GM12878 (cell line): ENCODE measurements around the gene SYNPR. TPM values are rescaled to one million over a fixed set of nuclear protein-coding genes. Genes with fewer than 3 reads are reported as not detected.

Experiments
- ATAC-seq: fragments of 200-7000 bp; cut with Tn5 transposase; 3 replicates; pipeline ENCODE4 v1.9.1; 2020; ENCODE audit warnings: mild to moderate bottlenecking, moderate library complexity
- BruUV-seq: library from RNA; stranded (reverse); fragments of 400-500 nt; replicated peaks from 2 replicates; lab custom pipeline; 2021; lab: Mats Ljungman, UMichigan
- CTCF ChIA-PET: fragments of 300-600 bp; sonication (Branson Sonifier 250); formaldehyde crosslinking; extraction: SDS; loops from one replicate; lab custom pipeline; 2021; ENCODE audit warnings: inconsistent platforms; lab: Yijun Ruan, JAX
- POLR2A ChIA-PET: fragments of 350-600 bp; formaldehyde crosslinking; extraction: SDS; loops from one replicate; lab custom pipeline; 2021; ENCODE audit warnings: inconsistent platforms; lab: Charles Lee
- RAD21 ChIA-PET: fragments of 300-600 bp; sonication (Branson Sonifier 250); formaldehyde crosslinking; loops from one replicate; lab custom pipeline; 2023; ENCODE audit warnings: antibody characterized with exemption; ENCODE audit not compliant: unreplicated experiment; lab: Charles Lee
- SMC1A ChIA-PET: fragments of 300-600 bp; sonication (Branson Sonifier 250); formaldehyde crosslinking; loops from one replicate; lab custom pipeline; 2023; ENCODE audit not compliant: unreplicated experiment, uncharacterized antibody; lab: Charles Lee
- DNase-seq: peaks from one replicate; pipeline ENCODE4 v3.0.0-alpha.2; 2011; ENCODE audit warnings: low read depth, low spot score
- FAIRE-seq: peaks from 3 replicates; lab custom pipeline; 2011; peaks lifted over from hg19 to GRCh38; lab: Jason Lieb, UNC
- H2AFZ ChIP-seq: 2 replicates; pipeline ENCODE4 v1.6.0; 2011; ENCODE audit warnings: low read depth, low read length, control low read depth; ENCODE audit not compliant: control insufficient read depth
- H3K27ac ChIP-seq: 2 replicates; pipeline ENCODE4 v1.5.1; 2011; ENCODE audit warnings: control low read depth; ENCODE audit not compliant: control insufficient read depth, insufficient read depth
- H3K27me3 ChIP-seq, 2 experiments: replicated peaks in 1 of 2; 2 replicates each; pipeline versions ENCODE4 v1.6.0 to v1.6.1; 2011; ENCODE audit warnings: low read length in 1 of 2; ENCODE audit not compliant: control insufficient read depth in 2 of 2, insufficient read depth in 2 of 2
- H3K36me3 ChIP-seq, 2 experiments: 2 replicates each; pipeline ENCODE4 v1.5.1; 2011; ENCODE audit warnings: low read length in 1 of 2; ENCODE audit not compliant: control insufficient read depth in 2 of 2, insufficient read depth in 2 of 2
- H3K4me1 ChIP-seq: 2 replicates; pipeline ENCODE4 v1.6.1; 2011; ENCODE audit warnings: mild to moderate bottlenecking, low read length, moderate library complexity, mixed read lengths; ENCODE audit not compliant: control insufficient read depth, insufficient read depth
- H3K4me2 ChIP-seq: 2 replicates; pipeline ENCODE4 v1.6.0; 2011; ENCODE audit warnings: control low read depth; ENCODE audit not compliant: control insufficient read depth, insufficient read depth
- H3K4me3 ChIP-seq: fragments of 200-600 bp; sonication (generic); 2 replicates; pipeline ENCODE4 v1.5.1; 2016
- H3K79me2 ChIP-seq: 2 replicates; pipeline ENCODE4 v1.6.0; 2011; ENCODE audit warnings: low read length; ENCODE audit not compliant: control insufficient read depth, insufficient read depth
- H3K9ac ChIP-seq: 2 replicates; pipeline ENCODE4 v1.8.0; 2011; ENCODE audit warnings: low read length, control low read depth, mixed read lengths; ENCODE audit not compliant: control insufficient read depth, insufficient read depth
- H3K9me3 ChIP-seq: replicated peaks from 3 replicates; pipeline ENCODE4 v1.5.1; 2011; ENCODE audit warnings: mild to moderate bottlenecking, low read length; ENCODE audit not compliant: control insufficient read depth, insufficient read depth
- H4K20me1 ChIP-seq: 2 replicates; pipeline ENCODE4 v1.6.0; 2011; ENCODE audit not compliant: control insufficient read depth, insufficient read depth
- ASH2L ChIP-seq: fragments of 300-600, 200-600 bp; sonication (generic); IDR thresholded peaks from 2 replicates; pipeline ENCODE4 v1.6.1; 2017; ENCODE audit warnings: low read depth, mild to moderate bottlenecking, borderline replicate concordance
- BCL11A ChIP-seq: IDR thresholded peaks from 2 replicates; pipeline ENCODE4 v1.6.1; 2011; ENCODE audit warnings: low read depth, low read length
- BRCA1 ChIP-seq: IDR thresholded peaks from 2 replicates; pipeline ENCODE4 v1.6.1; 2011; ENCODE audit warnings: low read depth, low read length, improper control_type of control experiment
- CEBPB ChIP-seq, 2 experiments: fragments of 150-350 bp in 1 of 2; IDR thresholded peaks; 2 replicates each; pipeline ENCODE4 v1.6.1; 2012 to 2014; ENCODE audit warnings: low read depth in 2 of 2, low read length in 2 of 2, borderline replicate concordance in 1 of 2, inconsistent platforms in 1 of 2
- CHD4 ChIP-seq: fragments of 200-600 bp; sonication (generic); IDR thresholded peaks from 2 replicates; pipeline ENCODE4 v1.6.1; 2016; ENCODE audit warnings: mild to moderate bottlenecking
- ETV6 ChIP-seq, 2 experiments: fragments of 450-650 bp in 1 of 2; IDR thresholded peaks in 1 of 2; conservative IDR thresholded peaks in 1 of 2; 2 replicates each; pipeline ENCODE4 v1.6.1; 2014; ENCODE audit warnings: antibody characterized with exemption in 1 of 2, borderline replicate concordance in 1 of 2, low read depth in 1 of 2, mild to moderate bottlenecking in 1 of 2, moderate library complexity in 1 of 2
- HDGF ChIP-seq: fragments of 450-650 bp; IDR thresholded peaks from 2 replicates; pipeline ENCODE4 v1.6.1; 2016; ENCODE audit warnings: antibody characterized with exemption
- KDM1A ChIP-seq: fragments of 200-600 bp; sonication (generic); IDR thresholded peaks from 2 replicates; pipeline ENCODE4 v1.6.1; 2016; ENCODE audit warnings: borderline replicate concordance
- MEF2A ChIP-seq: IDR thresholded peaks from 2 replicates; pipeline ENCODE4 v1.6.1; 2011; ENCODE audit warnings: low read depth, mild to moderate bottlenecking, low read length, moderate library complexity; ENCODE audit not compliant: insufficient read depth
- MTA2 ChIP-seq: fragments of 450-650 bp; IDR thresholded peaks from 2 replicates; pipeline ENCODE4 v1.6.1; 2016; ENCODE audit warnings: low read depth, mild to moderate bottlenecking, moderate library complexity
- NR2C1 ChIP-seq: fragments of 450-650 bp; IDR thresholded peaks from 2 replicates; pipeline ENCODE4 v1.6.1; 2017; ENCODE audit warnings: antibody characterized with exemption, mild to moderate bottlenecking, moderate library complexity
- RAD21 ChIP-seq: IDR thresholded peaks from 2 replicates; pipeline ENCODE4 v1.6.1; 2011; ENCODE audit warnings: mild to moderate bottlenecking, low read depth, low read length, moderate library complexity; ENCODE audit not compliant: insufficient read depth
- RUNX3 ChIP-seq: IDR thresholded peaks from 2 replicates; pipeline ENCODE4 v1.6.1; 2012; ENCODE audit warnings: low read length, inconsistent platforms
- SREBF1 ChIP-seq: IDR thresholded peaks from 2 replicates; pipeline ENCODE4 v1.6.1; 2012; ENCODE audit warnings: mild to moderate bottlenecking, low read length
- STAT1 ChIP-seq: fragments of 450-650 bp; conservative IDR thresholded peaks from 2 replicates; pipeline ENCODE4 v1.6.1; 2014; ENCODE audit warnings: antibody characterized with exemption, mild to moderate bottlenecking
- SUZ12 ChIP-seq: fragments of 200-600 bp; sonication (generic); IDR thresholded peaks from one replicate; pipeline ENCODE4 v1.6.1; 2018; ENCODE audit warnings: antibody characterized with exemption, mild to moderate bottlenecking; ENCODE audit not compliant: unreplicated experiment
- YBX1 ChIP-seq: fragments of 450-650 bp; IDR thresholded peaks from 2 replicates; pipeline ENCODE4 v1.6.1; 2016; ENCODE audit warnings: antibody characterized with exemption
- YY1 ChIP-seq: IDR thresholded peaks from 2 replicates; pipeline ENCODE4 v1.6.1; 2011; ENCODE audit warnings: low read depth, mild to moderate bottlenecking, low read length
- WGBS: methylation state at CpG from one replicate; pipeline ENCODE4 v1.1.6; 2016; ENCODE audit warnings: low lambda C conversion rate; ENCODE audit not compliant: insufficient replicate concordance, insufficient coverage; ENCODE audit errors: missing lambda C conversion rate; 5-methylcytosine and 5-hydroxymethylcytosine counted together
- in situ Hi-C: fragments of 300-500 bp; cut with MboI; formaldehyde crosslinking; loops from 9 replicates; pipeline ENCODE4 v1.14.3; 2018; ENCODE audit warnings: mixed read lengths
- intact Hi-C: fragments of 100-400 bp; cut with micrococcal nuclease; formaldehyde crosslinking; loops from one replicate; pipeline ENCODE4 v1.14.2; 2022; ENCODE audit not compliant: unreplicated experiment
- polyA plus RNA-seq, 11 experiments: library from polyadenylated mRNA; depleted of rRNA in 4 of 11; unstranded in 6 of 11; stranded (reverse) in 5 of 11; fragments of >200 nt; fragmentation: Nextera tagmentation in 4 of 11; fragmentation: Illumina TruSeq in 1 of 11; extraction: Ambion mirVana in 4 of 11; extraction: Trizol in 1 of 11; gene quantifications; 1 replicate in 1 of 11; 2 replicates in 10 of 11; pipeline versions ENCODE4 v1.2.1 to v1.2.3, GENCODE V29; 2011 to 2016; ENCODE audit warnings: inconsistent platforms in 2 of 11, missing spikeins in 2 of 11, low read depth in 1 of 11
- total RNA-seq, 4 experiments: library from RNA; depleted of rRNA in 3 of 4; stranded (reverse); fragments of >200 nt in 3 of 4; fragmentation: Illumina TruSeq in 1 of 4; extraction: Trizol in 1 of 4; gene quantifications; 2 replicates each; pipeline versions ENCODE4 v1.2.1 to v1.2.3, GENCODE V29; 2013 to 2021
- TF ChIP-seq, protein P1 (sequence below): IDR thresholded peaks from 2 replicates; pipeline ENCODE4 v1.6.1; 2012; ENCODE audit warnings: improper control_type of control experiment, low read depth, low read length; ENCODE audit not compliant: insufficient replicate concordance
- TF ChIP-seq, protein P2 (sequence below): IDR thresholded peaks from 2 replicates; pipeline ENCODE4 v1.6.1; 2012; ENCODE audit warnings: low read depth, low read length, improper control_type of control experiment

SYNPR gene
- total and polyA plus RNA-seq, 10 of the 15 experiments (the other 5 are each of a cell fraction or from before 2014, with no cell fraction given) = not detected

DNA sequence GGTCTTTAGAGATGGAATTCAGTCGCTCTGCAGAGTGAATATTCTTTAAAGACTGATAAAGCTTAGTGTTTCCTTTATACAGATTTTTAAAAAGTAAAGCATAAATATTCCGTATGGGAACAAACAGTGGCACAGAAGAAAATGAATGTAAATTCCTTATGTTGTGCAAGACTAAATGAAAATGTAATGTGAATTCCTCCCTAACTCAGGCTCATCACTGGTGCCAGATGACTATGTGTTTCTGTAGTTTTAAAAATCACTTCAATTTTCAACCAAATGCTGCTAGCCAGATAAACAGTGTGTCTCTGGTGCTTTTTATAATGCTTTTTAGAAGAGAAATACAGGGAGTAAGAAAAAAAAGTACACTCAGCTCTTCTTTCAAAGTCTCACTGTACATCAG lies 219.5 kb downstream of the SYNPR start:
- H3K9ac ChIP-seq = no peak overlapping the region
- no peak for TF ChIP-seq MEF2A
- TF ChIP-seq HDGF = no peak
- TF ChIP-seq STAT1 = no peak
- no peak for TF ChIP-seq CEBPB (IDR thresholded peaks at IDR 0.05; ENCODE audit: borderline replicate concordance in 1 of 2, low read depth in 2 of 2, low read length in 2 of 2)
- no peak for TF ChIP-seq RAD21
- TF ChIP-seq, protein P1, sequence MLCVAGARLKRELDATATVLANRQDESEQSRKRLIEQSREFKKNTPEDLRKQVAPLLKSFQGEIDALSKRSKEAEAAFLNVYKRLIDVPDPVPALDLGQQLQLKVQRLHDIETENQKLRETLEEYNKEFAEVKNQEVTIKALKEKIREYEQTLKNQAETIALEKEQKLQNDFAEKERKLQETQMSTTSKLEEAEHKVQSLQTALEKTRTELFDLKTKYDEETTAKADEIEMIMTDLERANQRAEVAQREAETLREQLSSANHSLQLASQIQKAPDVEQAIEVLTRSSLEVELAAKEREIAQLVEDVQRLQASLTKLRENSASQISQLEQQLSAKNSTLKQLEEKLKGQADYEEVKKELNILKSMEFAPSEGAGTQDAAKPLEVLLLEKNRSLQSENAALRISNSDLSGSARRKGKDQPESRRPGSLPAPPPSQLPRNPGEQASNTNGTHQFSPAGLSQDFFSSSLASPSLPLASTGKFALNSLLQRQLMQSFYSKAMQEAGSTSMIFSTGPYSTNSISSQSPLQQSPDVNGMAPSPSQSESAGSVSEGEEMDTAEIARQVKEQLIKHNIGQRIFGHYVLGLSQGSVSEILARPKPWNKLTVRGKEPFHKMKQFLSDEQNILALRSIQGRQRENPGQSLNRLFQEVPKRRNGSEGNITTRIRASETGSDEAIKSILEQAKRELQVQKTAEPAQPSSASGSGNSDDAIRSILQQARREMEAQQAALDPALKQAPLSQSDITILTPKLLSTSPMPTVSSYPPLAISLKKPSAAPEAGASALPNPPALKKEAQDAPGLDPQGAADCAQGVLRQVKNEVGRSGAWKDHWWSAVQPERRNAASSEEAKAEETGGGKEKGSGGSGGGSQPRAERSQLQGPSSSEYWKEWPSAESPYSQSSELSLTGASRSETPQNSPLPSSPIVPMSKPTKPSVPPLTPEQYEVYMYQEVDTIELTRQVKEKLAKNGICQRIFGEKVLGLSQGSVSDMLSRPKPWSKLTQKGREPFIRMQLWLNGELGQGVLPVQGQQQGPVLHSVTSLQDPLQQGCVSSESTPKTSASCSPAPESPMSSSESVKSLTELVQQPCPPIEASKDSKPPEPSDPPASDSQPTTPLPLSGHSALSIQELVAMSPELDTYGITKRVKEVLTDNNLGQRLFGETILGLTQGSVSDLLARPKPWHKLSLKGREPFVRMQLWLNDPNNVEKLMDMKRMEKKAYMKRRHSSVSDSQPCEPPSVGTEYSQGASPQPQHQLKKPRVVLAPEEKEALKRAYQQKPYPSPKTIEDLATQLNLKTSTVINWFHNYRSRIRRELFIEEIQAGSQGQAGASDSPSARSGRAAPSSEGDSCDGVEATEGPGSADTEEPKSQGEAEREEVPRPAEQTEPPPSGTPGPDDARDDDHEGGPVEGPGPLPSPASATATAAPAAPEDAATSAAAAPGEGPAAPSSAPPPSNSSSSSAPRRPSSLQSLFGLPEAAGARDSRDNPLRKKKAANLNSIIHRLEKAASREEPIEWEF = no peak
- TF ChIP-seq ASH2L = no peak
- no peak for TF ChIP-seq CHD4
- no peak for TF ChIP-seq MTA2
- TF ChIP-seq SREBF1 = no peak
- TF ChIP-seq RUNX3 = no peak
- no peak for TF ChIP-seq NR2C1
- TF ChIP-seq YBX1 = no peak
- TF ChIP-seq YY1 = no peak
- TF ChIP-seq BRCA1 = no peak
- TF ChIP-seq SUZ12 = no peak
- TF ChIP-seq BCL11A = no peak
- TF ChIP-seq ETV6 (conservative IDR thresholded peaks at IDR 0.05 in 1 of 2, IDR thresholded peaks at IDR 0.05 in 1 of 2; ENCODE audit: borderline replicate concordance in 1 of 2, low read depth in 1 of 2) = no peak
- TF ChIP-seq, protein P2, sequence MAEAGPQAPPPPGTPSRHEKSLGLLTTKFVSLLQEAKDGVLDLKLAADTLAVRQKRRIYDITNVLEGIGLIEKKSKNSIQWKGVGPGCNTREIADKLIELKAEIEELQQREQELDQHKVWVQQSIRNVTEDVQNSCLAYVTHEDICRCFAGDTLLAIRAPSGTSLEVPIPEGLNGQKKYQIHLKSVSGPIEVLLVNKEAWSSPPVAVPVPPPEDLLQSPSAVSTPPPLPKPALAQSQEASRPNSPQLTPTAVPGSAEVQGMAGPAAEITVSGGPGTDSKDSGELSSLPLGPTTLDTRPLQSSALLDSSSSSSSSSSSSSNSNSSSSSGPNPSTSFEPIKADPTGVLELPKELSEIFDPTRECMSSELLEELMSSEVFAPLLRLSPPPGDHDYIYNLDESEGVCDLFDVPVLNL = no peak
- no peak for TF ChIP-seq KDM1A
- no peak overlapping the region for H3K4me3 ChIP-seq
- no peaks in the 10 kb centered on the region for H3K27me3 ChIP-seq
- no peak for ATAC-seq
- in situ Hi-C loops (no loop called here), intact Hi-C loops (no loop called here)
- H3K4me2 ChIP-seq = no peak overlapping the region
- no peak for FAIRE-seq
- H3K27ac ChIP-seq = no peak overlapping the region
- no peaks in the 10 kb centered on the region for H4K20me1 ChIP-seq
- no peaks in the 10 kb centered on the region for H3K79me2 ChIP-seq
- H3K4me1 ChIP-seq = no peaks in the 10 kb centered on the region
- POLR2A ChIA-PET = no interaction called here
- DNase-seq = no peak
- H2AFZ ChIP-seq = no peak overlapping the region
- 51% methylated on average over 2 of the region's 2 CpGs for WGBS
- CTCF ChIA-PET = no interaction called here
- H3K36me3 ChIP-seq = no peaks in the 10 kb centered on the region
- BruUV-seq = no TSS peak
- no peaks in the 10 kb centered on the region for H3K9me3 ChIP-seq
- RAD21 ChIA-PET = no interaction called here
- SMC1A ChIA-PET = no interaction called here
